ENCODE results near the gene DOCK7.
"Not testable (repeated sequence)": the region's sequence is repeated elsewhere in the genome, so short reads cannot be mapped to it uniquely, and the experiment has no call there.

The DOCK7 gene, protein sequence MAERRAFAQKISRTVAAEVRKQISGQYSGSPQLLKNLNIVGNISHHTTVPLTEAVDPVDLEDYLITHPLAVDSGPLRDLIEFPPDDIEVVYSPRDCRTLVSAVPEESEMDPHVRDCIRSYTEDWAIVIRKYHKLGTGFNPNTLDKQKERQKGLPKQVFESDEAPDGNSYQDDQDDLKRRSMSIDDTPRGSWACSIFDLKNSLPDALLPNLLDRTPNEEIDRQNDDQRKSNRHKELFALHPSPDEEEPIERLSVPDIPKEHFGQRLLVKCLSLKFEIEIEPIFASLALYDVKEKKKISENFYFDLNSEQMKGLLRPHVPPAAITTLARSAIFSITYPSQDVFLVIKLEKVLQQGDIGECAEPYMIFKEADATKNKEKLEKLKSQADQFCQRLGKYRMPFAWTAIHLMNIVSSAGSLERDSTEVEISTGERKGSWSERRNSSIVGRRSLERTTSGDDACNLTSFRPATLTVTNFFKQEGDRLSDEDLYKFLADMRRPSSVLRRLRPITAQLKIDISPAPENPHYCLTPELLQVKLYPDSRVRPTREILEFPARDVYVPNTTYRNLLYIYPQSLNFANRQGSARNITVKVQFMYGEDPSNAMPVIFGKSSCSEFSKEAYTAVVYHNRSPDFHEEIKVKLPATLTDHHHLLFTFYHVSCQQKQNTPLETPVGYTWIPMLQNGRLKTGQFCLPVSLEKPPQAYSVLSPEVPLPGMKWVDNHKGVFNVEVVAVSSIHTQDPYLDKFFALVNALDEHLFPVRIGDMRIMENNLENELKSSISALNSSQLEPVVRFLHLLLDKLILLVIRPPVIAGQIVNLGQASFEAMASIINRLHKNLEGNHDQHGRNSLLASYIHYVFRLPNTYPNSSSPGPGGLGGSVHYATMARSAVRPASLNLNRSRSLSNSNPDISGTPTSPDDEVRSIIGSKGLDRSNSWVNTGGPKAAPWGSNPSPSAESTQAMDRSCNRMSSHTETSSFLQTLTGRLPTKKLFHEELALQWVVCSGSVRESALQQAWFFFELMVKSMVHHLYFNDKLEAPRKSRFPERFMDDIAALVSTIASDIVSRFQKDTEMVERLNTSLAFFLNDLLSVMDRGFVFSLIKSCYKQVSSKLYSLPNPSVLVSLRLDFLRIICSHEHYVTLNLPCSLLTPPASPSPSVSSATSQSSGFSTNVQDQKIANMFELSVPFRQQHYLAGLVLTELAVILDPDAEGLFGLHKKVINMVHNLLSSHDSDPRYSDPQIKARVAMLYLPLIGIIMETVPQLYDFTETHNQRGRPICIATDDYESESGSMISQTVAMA (N-terminal part only)

DNA sequence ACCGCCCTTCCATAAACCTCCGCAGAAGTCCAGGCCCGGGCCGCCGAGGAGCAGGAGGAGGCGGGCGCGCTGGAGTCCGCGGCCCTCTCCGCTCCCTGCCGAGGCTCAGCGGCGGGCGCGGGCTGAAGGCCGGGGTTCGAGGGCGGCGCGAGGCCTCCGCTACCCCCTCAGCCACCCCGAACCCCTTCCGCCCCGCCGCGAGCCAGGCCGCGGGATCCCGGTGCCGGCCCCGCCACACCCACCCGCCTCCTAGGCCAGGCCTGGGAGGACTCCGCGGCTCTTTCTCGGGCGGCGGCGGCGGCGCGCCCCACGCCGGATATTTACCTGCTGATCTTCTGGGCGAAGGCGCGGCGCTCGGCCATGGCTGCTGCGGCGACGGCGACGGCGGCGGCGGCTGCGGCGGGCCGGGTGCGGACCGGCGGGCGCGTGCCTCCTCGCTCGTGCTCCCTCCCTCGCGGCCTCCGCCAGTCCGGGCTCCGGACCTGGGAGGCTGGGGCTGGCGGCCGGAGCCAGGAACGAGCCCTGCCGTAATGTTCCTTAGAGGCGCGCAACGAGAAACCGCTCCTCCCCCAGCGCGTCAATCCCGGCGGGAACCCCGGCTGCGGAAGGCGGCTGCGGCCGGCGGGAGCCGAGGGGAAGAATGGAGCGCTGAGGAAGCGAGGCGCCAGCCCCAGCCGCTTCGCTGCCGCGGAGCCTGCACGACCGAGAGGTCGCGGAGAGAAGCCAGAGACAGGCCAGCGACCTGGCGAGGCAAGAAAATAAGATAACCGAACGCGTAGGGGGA, at the start of gene DOCK7:
TSS of gene DOCK7 (minus strand) at position 484 of the 784 bp plus-strand sequence. CDS start at position 362, 122 bp downstream.
- peak; percentile 82 for DNase-seq

DNA sequence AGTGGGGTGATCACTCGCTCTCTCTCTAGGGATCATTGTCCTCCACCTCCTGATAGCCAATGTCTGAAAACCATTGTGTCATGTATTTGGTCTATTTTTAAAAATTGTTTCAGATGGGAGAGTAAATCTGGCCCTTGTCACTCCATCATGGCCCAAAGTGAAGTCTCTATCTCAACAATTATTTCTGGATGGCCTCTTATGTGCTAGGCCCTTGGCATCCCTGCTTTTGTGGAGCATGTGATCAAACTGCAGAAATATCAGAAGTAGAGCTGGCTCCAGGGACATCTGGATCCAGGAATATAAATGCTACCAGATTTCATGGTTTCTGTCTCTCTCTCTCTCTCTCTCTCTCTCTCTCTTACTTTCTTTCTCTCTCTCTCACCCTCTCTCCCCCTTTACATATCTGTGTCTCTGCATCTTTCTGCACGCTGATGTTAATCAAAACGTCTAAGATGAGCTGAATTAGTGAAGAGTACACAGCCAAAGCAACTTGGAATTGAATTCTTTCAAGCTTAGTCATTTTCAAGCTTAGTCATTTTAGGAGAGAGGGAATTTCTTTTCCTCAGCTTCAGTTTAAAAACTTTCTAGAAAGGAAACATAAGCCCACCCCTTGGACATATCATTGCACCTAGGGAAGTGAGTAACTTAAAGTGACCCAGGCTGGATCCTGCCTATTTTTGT, 47.4 kb upstream of the DOCK7 start:
- no peak for DNase-seq

DNA sequence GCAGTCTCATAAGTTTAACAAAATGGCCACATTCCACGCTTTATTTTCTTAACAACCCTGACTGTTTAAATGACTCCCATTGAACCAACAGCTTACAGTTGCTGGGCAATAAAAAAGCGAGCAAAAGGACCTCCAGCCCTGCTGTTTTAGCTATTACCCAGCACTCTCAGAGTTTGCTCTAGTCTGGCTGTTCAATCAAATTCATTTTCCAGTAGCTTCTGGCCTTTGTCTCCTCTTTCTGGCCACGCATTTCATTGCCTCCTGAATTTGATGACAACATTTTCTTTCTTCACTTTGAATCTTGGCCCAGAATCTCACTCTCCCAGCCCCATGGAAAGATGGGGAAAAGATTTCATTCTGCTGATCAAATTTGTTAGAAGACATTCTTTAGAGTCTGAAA, 44.1 kb upstream of the DOCK7 start:
- DNase-seq = no peak

DNA sequence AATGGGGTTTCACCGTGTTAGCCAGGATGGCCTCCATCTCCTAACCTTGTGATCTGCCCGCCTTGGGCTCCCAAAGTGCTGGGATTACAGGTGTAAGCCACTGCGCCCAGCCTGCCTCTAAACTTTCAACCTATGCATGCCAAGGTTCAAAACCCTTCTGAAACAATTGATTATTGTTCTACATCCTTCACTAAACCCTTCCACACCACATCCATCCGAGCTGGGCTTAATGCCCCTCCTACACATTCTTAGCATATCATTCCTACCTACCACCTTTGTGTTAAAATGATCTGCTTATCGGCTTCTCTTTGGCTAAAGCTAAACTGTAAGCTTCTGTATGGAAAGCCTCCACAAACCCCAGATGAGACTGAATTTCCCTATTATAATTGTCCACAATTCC, 40.8 kb upstream of the DOCK7 start:
- no peak for DNase-seq

DNA sequence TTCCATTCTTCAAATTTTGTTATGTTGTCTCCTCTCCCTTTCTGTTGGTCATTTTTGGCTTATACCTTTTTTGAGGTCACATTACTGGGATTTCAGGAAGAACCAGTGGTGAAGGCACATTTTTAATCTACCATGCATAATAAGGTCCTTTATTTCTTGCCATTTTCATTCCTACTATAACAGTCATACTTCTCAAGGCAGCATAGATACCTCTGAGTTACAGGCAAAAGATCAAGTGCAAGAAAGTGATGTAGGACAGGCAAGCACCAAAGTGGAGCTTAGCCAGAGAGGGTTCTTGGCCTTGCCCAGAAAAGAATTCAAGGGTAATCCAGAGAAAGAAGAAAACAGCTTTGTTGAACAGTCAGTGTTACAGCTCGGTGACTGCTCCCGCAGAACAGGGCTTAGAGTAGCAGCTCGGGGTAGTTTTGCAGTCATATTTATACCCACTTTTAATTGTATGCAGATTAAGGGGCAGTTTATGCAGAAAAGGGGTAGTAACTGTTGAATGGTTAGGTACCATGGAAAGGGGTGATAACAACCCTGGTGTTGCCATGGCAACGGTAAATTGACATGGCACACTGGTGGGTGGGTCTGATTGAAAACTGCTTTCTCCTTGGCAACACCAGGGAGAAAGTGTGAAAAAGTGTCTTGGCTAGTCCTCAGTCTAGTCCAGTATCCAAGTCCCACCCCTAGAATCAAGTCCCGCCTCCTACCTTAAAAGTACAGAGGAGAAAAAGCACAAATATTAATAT, 39.6 kb upstream of the DOCK7 start:
- no peak for DNase-seq

DNA sequence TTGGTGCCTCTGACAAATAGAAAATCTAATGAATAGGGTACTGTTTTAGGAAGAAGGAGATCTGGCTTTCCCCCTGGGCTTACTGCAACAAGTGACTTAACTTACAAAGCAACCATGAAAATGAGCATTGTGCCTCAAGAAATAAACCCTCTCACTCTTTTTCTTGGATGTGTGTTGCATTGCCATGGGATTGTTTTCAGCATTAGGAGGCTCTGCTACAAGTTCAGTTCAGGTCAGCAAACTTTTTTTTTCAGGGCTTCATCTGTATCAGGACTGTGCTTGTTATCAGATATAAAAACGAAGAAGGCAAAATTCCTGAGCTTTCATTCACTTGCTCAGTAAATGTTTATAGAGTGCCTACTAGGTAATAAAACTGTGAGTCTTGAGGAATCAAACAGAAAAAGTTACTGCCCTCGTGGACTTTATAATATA, 37.8 kb upstream of the DOCK7 start:
- no peak for DNase-seq

DNA sequence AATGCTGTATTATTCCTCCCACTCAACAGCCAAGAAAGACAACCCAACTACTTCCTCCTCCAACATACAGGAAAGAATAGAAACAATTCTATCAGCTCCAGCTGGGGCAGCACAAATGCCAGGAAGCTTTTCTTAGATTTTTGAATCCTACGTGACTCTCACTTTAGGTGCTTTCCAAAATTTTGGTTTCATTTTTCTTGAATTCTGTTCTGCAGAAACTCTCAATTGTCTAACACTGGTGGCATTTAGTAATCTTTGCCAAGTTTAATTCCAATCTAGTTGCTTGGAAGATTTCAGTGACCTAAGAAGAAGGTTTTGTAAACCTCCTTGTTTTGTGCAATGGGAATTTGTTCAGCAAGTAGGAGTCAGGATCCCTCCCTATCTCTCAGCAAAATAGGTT, 37.1 kb upstream of the DOCK7 start:
- DNase-seq = no peak

DNA sequence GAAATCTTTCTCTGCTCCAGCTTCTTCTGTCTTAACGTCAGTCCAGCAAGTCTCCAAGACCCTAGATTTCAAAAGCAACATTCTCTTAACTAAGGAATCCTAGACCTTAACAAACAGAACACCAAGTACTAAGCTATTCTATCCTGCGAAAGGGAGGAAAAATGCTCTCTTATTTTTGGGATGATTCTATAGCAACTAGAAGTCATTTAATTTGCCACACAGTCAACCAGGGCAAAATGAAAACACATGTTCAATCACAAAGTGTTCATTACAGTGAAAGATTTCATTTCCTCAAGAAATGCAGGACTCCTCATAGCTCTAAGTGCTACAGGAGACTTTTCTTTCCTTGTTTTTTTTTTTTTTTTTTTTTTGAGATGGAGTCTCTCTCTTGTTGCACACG, 36.2 kb upstream of the DOCK7 start:
- DNase-seq = no peak

DNA sequence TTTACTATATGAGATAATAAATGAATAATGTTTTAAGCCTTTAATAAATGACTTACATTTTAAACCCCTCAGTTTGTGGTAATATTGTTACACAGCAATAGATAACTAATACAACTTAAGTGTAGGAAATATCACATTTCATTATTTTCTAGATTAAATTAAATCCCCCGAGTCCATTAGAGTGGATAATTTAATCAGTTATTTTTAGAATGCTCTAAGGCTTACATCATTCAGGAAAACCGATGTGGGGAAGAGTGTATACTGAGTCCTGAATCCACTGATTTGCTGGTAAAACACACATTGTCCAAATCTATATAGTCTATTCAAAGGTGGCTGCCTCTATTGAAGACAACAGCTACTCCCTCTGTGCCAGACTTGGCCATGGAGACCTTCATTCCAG, 35.7 kb upstream of the DOCK7 start:
- no peak for DNase-seq

DNA sequence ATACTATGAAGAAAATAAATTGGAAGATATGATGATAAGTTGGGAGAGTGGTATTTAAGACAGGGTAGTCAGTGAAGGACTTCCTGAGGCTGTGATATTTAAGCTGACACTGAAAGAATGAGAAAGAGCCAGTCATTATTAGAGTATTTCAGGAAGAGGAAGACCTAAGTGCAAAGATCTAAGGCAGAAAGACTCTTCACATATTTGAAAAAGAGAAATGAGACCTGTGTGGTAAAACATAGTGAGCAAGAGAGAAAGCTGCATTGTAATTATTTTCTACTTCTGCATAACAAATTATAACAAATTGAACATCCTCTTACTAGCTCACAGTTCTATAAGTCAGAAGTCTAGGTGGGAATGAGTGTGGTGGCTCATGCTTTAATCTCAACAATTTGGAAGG, 34.6 kb upstream of the DOCK7 start:
- no peak for DNase-seq

DNA sequence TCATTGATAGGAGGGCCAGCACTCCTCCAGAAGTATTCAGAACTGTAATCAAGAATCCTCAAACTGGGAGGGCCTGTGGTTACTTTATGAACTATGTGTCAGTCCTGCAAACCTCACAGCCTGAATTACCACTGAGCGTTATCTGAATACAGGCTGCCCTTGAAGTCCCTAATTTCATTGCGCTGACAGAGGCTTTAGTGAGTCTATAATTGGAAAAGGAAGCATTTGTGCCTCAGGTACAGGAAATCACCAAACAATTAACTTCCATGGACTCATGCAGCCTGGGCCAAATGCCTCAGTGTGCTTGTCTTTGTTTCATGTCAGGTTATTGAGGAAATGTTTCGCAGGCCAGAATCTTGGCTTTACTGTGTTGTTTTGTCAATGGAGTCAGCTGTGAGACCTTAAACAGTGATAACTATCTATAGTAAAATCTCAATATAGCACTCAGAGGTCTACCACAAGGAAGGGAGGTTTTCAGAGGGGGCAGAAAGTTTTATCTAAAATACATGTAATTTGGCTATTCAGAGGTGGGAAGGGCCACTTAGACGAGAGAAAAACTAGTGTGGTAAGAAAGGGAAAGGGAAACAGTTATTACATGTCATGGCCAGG, 32.9 kb upstream of the DOCK7 start:
- no peak for DNase-seq

DNA sequence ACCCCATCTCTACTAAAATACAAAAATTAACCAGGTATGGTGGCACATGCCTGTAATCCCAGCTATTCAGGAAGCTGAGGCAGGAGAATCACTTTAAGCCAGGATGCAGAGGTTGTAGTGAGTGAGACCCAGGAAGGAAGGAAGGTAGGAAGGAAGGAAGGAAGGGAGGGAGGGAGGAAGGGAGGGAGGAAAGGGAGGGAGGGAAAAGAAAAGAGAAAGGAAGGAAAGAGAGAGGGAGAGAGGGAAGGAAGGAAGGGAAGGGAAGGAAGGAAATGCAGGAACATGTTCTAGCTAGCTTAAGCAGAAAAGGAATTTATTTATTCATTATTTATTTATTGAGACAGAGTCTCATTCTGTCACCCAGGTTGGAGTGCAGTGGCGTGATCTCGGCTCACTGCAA, 30.2 kb upstream of the DOCK7 start:
- DNase-seq = not testable (repeated sequence)

DNA sequence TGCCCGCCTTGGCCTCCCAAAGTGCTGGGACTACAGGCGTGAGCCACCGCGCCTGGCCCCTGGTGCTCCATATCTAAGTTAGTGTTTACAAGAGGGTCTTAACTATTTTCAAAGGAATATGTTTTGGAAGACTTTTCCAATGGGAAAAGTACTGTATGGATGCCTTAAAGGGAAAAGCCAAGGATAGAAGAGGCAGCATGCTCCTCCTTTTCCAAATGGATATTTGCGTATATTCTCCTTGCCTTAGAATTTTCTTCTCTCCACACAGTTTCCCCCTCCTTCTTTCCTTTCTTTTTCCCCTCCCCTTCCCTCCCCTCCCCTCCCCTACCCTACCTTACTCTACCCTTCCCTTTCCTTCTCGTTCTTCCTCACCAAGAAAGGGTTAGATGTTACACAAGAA, 29.3 kb upstream of the DOCK7 start:
- DNase-seq = no peak

DNA sequence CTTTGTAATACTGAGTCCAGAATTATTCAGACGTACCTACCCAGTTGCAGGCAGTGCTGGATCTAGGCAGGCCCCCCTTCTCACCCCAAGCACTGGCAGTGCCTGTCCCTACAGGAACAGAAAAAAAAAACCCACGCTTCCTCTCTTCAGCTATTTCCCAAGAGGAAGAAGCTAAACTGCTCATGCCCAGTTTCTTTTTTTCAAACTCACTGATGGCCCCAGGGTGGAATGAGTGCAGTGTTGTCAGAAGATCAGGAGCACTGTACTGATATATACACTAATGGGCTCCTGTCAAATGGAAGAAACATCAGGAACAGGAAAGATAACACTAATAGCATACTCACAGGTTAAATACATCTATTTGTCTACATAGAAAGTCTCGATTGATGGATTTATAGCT, 28.2 kb upstream of the DOCK7 start:
- no peak for DNase-seq

DNA sequence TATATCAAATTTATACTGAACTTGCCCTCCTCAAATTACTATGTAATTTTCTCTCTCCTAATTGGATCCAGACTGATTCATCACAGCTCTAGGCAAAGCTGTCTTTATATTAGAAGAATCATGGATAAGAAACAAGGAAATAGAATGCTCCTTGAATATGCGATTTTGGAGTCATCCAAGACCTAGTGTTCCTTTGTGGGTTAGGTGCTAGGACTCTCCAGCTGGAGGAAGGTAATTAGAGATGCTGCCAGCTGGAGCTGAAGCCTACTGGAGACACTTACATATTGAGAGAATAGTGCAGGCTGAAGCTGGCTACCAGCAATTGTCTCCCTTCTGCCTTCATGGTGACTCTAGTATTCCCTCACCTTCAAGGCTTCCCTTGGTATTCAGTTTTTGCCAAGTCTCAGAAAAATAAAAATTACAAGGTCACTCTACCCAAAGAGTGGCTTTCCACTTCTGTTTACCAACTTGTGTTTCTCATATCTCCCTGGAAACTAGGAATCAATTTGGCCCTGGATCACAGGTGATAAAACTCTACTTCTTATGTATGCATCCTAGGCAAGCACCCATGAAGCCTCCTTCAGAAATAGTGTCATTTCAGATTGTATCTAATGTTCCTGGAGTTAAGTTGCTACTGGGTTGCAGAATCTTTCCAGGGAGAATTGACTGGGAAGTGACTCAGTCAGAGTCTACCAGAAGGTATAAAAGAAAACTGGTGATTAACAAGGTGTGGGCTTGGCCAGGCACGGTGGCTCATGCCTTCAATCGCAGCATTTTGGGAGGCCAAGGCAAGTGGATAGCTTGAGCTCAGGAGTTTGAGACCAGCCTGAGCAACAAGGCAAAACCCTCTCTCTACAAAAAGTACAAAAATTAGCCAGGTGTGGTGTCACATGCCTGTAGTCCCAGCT, 24.4 kb upstream of the DOCK7 start:
- no peak for DNase-seq

DNA sequence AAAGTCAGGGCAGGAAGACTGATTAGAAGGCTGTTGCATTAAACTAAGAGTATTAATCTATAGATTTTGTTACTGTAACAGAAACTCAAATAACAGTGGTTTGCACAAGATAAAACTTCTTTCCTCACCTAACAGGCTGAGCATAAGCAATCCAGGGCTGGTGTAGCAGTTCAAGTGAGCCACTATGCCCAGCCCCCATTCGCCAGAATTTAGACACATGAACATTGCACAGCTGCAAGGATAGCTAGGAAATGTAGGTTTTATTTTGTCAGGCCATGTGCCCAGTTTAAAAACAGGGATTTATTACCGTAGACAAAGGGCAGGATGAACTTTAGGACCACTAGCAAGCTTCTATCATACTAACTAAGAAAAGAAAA, 19.5 kb upstream of the DOCK7 start:
- no peak for DNase-seq

DNA sequence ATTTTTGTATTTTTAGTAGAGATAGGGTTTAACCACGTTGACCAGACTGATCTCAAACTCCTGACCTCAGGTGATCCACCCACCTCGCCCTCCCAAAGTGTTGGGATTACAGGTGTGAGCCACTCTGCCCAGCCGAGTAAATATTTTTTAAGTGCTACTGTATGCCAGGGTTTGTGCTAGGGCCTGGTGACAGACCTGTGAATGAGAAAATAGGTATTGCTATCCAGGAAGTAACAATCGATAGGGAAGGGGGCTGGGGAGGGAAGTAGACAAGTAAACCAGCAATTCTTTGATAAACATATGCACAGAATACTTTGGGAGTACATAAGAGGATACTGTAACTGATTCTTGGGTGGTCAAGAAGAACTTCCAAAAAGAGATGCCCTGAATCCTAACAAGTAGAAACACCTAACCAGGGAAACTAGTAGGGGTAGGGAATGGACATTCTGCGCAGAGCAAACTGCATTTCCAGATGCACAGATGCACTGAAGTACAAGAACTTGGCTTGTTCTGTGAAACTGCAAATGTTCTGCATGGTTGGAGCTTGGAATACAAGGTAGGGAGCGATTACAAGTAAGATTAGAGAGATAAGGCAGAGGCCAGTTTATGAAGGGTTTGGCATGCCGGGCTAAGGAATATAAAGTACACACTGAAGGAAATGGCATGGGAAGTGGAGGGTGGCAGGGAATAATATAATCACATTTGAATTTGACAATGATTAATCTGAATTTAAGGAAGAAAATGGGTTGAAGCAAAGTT, 19.0 kb upstream of the DOCK7 start:
- DNase-seq = no peak

DNA sequence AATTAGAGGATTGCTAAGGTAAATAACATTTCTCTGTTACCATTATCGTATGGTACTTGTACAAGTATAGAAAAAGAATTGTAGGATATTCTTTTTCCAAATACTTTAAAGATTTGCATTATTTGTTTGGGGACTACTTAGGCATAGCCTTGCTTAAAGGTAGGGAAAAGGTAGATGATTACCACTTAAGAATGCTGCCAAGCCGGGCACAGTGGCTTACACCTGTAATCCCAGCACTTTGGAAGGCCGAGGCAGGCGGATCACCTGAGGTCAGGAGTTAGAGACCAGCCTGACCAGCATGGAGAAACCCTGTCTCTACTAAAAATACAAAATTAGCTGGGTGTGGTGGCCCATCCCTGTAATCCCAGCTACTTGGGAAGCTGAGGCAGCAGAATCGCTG, 10.0 kb upstream of the DOCK7 start:
- DNase-seq = not testable (repeated sequence)

DNA sequence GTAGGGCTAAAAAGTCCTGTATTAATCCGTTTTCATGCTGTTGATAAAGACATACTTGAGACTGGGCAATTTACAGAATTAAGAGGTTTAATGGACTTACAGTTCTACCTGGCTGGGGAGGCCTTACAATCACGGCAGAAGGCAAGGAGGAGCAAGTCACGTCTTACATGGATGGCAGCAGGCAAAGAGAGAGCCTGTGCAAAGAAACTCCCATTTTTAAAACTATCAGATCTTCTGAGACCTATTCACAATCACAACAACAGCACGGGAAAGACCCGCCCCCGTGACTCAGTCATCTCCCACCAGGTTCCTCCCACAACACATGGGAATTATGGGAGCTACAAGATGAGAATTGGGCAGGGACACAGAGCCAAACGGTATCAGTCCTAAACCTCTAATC, 6.3 kb upstream of the DOCK7 start:
- DNase-seq = not testable (repeated sequence)

All from activated effector memory CD4-positive, alpha-beta T cell treated with anti-CD3 and anti-CD28 coated beads, Interleukin-2, amount 50 U/mL, for 16 hours (primary cell).